Stimulated activated CD4-positive, alpha-beta T cell treated with anti-CD3 and anti-CD28 coated beads, Interleukin-4, amount 100 ng/mL, for 48 hours (primary cell): Measurements from ENCODE around the gene HOXB8.

Source experiments
- DNase-seq, 2 donors: peaks; one replicate each; pipeline ENCODE4 v3.0.0-alpha.2; 2020; ENCODE audit warnings: low read depth in 2 of 2

Gene HOXB8

DNA sequence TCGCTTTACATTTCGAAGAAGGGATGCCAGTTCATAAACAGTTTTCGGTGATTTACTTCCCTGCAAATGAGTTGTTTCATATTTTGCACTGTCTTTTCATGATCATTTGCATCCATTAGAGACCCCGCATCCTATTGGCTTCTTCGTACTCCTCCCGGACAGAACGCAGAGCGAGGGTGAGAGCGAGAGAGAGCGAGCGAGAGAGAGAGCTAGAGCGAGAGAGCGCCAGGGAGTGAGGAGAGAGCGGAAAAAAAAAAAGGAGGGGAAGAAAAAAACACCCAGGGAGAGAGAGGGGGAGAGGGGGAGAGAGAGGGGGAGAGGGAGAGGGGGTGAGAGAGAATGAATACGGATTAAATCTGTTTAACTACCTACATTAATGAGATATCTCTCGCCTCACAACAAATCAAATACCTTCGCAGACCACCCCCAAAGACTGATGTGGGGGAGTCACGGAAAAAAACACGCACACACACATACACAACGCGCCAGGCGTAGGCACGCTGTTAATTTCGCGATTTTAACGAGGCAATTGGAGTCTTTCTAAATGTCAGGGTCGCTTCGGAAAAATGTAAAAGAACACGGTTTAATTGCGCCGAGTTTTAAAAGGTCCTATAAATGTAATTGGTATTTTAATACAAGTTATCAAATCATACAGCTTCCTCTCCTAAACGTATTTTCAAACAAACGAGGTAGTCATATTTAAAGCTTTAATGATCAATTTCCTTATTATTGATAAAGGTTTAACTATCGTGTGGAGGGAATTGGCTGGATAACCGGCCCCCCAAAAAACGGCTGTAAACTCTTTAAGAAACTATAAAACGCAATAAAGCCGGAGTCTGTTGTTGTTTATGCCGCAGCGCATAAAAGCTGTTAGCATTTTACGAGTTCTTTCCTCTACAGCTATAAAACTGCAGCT is at the start of gene HOXB8:
TSS of gene HOXB8 (minus strand) at position 246 of the 916 bp plus-strand sequence. CDS start 588 bp downstream, outside the sequence.
- DNase-seq = no peak

DNA sequence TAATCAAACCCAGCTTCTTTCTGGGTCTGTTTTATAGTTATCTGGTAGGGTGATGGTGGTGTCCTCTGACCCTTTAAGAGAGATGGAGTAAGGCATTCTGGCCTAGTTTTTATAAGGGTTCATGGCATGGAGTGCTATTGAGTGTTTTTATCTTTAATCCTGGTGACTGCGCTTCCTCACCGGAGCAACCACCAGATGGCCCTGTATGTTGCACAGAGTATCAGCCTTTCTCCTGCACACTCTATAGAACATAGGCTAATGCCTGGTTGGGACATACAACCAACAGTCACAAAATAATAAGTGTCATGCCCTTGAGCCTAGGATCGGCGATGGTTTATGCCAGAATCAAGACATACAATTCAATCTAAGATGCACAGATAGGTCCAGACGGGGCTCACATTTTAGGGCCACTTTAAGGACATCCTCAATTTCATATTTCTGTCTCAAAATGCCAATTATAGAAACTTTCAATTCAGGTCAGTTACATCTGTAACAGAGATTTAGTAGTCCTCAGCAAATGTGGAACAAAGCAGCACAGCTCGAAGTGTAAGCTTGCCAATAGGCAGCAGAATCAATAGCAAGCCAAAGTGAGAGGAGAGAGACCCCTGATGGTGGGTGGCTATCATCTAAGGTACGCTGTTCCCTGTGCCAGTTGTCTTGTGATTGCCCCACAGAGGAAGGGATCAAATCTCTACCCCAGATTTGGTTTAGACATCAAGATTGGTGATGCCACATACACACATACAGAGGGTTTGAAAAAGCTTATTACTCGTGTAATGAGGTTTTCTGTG is 48.2 kb upstream of the HOXB8 start:
- DNase-seq = no peak

DNA sequence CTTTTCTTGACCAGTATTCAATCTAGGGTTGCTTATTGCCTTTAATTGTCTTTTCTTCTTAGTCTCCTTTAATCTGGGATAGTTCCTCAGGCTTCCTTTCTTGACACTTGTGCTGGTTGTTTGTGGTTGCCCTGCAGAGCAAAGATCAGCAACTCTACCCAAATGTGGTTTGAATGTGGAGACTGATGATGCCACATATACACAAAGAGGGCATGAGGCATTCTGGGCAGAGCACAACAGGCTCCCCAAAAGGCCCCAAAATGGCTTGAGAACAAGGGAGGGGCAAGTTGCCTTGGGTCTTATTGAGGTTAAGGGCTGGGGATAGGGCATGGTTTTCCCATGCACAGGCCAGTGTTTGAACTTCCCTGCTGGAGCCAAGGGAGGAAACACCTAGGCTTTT is 40.8 kb upstream of the HOXB8 start:
- DNase-seq = no peak

DNA sequence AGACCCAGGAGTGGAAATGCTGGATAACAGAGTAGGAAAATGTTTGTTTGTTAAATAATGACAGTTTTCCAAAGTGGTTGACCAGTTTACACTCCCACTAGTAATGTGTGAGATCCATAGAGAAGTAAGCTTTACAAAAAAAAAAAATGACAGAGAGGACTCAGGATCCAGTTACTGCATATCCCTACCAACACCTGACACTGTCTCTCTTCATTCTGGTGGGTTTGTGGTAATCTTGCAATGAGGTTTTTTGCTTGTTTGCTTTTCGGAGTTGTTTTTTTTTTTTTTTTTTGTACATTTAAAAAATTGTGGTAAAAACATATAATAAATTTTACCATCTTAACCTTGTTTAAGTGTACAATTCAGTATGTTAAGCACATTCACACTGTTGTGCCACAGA is 34.6 kb upstream of the HOXB8 start:
- DNase-seq = no peak

DNA sequence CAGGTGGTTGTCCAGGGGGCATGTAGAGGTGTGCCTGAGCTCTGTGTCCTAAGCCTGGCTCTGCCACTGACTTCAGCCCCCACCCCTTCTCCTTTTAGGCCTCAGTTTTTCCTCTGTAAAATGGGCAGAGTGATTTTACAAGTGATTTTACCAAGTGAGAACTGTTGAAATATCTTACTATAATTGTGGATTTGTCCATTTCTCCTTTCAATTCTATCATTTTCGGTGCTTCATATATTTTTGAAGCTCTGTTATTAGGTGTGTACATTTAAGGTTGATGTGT is 32.8 kb upstream of the HOXB8 start:
- no peak for DNase-seq

DNA sequence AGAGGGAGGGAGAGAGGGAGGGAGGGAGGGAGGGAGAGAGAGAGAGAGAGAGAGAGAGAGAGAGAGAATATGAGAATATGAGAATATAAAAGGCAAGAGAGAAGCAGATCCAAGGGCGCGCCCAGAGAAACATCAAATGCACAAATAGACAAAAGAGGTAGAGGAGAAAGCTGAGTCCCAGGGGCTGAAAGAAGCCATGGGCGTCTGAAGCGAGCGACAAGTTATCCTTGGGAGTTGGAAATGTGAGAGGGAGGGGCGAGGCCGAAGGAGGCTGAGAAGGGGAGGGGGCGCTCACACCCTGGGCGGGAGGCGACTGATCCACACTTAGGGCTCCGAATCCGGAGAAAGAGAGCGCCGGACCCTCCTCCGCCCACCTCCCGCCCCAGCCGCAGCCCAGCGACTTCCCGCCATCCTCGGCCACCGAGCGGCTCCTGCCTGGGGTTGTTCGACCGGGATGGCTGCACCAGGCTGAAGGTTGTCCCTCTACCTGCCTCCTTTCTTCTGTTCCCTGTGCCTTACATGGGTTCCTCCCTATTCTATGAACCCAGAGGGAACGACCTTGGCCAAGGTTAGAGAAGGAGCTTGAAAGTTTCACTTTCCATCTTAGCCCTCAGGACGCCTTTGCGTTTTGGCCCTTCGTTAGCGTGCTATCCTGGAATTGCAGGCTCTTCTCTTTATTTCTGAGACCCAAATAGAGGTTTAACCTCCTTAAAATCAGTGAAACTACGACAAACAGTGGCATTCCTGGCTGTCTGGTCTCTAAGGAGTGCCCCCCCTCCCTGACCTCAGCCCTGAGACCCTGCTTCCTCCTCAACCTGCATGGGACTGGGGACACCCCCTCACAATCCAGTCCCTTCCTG is 32.2 kb upstream of the HOXB8 start:
- DNase-seq = no peak

DNA sequence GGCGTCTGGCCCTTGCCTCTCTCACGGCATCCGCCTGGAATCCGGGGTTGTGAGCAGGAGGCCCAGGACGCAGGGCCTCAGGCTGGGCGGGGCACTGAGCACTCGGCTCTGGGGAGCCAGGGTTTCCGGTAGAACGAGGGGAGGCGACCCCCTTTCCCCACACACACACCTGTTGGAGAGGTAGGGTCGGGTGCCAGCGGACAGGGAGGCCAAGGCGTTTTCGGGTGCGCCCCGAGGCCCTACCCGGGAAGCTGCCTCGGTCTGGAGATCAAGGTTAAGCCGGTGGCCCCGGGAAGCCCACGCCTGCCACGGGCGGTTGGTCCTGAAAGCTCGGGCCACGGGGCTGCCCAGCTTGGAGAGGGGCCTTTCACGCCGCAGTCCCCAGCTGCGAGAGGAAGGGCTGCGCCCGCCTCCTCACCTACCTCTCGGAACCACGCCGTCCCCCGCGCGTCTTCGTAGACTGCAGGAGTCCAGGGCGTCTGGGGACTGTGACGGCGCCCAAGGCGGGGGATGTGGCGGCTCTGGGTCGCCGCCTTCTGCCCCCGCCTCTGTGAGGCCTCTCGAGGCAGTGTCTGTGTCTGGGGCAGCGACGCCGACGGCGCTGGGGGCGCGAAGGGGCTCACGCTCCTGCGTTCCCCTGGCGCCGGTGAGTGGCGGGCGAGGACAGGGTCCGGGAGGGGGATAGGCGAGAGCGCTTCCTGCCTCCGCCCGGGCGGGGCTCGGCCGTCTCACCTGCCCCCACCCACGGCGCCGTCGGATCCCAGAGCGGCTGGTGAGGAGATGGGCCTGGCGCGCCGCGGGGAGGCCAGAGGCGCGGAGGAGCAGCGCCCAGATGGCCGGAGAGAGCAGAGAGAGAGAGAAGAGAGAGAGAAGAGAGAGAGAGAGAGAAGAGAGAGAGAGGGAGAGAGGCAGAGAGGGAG is 31.4 kb upstream of the HOXB8 start:
- no peak for DNase-seq

DNA sequence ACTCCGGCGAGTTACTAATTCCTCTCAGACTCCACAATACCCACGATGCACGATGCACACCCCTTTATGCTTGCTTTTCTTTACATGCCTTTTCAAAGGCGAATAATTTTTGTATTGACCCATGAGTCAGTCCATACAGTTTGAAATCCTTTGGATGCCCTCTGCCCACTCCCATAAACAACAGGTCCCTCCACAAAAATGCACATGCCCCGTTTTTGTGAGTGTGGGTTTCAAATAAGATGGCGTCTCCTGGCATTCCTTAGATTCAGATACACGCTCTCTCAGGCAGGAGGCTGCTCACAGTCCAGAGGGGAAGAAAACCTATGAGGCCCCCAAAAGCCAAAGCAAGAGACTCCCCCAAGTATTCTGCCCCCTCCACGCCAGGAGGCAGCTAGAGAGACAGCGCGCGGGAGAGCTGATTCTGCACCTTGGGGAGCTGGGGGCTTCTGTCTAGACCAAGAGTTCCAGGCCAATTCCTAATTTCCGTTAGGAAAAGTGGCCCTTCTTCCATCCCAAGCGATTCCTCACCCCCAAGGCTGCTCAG is 30.6 kb upstream of the HOXB8 start:
- DNase-seq = no peak

DNA sequence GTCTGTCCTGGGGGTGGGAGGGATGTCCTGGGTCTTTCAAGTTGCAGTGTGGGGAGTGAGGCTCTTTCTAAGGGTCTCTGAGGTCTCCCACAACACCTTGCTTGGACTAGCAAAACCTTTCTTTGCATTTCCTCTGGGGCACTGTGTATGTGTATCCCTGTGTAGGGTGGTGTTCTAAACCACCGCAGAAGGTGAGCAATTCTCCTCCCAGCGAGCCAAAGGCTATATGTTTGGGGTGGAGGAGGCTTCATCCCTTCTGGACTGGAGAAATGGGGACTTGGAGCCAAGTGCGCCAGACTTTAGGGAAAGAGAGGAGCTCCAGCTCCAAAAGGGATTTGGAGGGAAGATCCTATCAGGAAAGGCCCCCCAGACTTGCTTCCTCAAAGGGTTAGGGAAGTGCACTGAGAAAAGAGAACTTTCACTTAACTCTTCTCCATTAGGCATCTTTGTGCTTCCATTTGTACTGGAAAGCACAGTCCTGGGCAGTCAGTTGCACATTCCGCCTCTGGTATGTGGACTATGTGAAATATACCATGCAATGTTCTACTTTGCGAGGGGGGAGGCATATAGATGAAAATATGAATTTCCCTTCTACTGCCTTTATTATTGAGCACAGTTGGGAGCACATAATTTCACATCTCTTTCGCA is 29.9 kb upstream of the HOXB8 start:
- DNase-seq = no peak

DNA sequence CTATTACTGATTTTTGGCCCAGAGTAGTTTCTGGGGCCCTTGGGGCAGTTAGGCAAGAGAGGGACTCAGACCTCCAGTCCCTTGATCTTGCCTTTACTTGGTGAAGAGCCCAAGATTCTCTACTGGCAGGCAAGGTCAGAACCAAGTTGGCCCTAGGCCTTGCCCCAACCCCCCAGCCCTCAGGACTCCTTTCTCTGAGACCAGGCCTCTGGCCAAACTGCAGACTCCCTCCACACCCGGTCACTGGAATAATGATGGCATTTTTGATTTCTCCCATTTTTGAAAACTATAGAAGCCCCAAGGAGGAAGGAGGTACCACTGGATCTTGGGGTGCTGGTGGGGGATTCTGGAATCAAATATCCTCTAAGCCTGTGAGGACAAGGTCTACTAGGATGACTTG is 29.1 kb upstream of the HOXB8 start:
- no peak for DNase-seq

DNA sequence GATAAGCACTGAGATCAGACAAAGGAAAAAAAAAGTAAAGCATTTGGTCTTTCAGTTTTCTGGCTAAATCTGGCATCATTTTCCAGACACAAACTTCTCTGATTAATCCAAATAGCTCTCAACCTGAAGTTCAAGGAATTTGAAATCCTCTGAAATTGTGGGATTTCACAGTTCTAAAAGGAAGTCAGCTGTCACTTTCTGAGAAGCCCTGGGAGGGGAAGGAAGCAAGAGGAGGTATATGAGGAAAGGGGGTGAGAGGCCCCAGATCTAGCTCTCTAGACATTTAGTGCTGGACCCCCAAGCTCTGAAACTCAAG is 28.6 kb upstream of the HOXB8 start:
- DNase-seq = no peak

DNA sequence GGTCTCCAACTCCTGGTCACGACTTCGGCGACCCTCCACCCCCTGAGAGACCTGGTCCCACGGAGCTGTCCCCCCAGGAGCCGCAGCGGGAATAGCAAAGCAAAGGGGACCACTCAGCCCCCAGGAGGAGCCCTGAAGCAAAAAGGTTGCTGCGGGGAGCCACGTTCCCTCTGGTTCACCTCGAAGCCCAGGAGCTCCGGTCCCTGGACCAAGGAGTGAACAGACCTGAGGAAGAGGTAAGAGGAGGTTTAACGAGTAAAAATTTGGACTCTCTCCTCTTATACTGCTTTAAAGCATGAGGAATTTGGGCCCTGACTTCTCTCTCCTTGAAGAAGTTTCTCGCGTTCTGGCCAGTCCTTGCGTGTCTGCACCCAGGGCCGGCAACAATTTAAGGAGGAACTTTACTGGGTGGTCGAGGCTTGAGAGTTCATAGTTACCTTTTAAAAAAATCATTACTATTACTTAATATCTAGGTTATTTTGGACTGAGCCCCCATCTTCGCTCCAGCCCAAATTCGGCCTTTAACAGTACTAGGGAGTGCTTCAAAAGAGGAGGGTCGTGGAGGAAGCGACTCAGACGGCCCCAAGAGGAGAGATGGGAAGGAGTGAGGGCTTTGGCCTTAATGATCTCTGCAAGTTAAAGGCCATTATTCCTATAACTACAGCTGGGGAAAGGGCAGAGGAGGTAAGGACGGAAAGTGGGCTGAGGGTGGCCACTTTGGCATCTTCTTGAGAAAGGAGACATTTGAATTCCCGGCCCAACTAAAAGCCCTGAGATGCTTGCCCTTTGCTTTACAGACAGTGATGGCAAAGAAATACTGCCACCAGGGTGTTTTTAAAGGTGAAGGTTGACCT is 28.0 kb upstream of the HOXB8 start:
- DNase-seq = no peak

DNA sequence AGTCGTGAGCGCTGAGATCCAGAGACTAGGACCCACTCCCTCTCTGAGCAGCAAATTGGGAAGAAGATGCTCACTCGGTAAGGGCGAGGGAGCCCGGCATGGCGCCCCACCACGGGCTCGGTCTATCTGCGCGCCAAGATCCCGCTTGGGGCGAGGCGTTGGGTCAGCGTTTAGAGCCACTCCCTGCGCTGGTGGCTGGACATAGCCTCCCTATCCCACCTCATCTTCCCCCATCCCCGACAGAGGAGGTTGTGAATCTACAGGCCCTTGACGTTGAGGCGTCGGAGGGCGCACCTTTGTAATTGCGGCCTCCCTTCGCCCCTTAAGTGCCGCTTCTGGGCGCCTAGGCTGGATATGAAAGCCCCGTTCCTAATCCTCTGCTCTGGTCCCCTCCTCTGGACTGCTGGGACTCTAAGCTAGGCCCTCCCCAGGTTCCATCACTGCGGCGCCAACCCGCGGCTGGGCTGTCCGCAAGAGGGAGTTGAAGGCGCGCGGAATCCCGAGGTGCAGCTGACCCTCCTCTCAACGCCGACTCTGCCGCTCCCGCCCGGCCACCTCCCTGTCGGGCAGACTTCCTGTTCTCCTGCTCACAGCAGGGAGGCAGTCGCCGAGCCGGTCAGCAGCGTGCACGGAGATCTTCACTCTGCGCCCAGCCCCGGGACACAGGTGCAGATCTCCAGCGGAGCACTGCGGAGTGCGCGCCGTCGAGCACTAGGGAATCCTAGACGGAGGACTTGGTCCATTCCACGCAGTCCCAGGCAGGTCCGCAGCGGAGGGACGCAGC is 27.2 kb upstream of the HOXB8 start:
- DNase-seq = no peak

DNA sequence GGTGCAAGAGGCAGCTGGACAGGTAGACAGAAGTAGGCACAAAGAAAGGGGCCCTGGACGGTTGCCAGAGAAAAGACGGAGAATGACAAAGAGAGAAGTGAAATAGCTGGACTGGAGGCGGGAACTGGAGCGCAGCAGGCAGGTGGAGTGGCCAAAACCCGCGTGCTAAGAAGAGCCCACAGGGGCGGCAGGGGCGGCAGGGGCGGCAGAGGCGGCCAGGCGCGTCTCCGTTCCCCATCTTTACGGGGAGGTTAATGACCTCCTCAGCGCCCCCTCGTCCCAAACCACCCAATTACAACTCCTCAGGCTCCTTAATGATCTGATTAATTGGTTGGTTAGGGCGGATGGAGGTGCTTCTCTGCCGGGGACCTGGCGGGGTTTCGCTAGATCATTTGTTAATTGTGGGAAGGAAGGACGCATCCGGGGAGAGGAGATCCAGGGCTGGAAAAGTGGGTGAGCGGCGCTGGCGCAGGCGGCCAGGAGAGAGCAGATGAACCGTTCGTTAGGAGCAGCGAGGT is 26.5 kb upstream of the HOXB8 start:
- no peak for DNase-seq

DNA sequence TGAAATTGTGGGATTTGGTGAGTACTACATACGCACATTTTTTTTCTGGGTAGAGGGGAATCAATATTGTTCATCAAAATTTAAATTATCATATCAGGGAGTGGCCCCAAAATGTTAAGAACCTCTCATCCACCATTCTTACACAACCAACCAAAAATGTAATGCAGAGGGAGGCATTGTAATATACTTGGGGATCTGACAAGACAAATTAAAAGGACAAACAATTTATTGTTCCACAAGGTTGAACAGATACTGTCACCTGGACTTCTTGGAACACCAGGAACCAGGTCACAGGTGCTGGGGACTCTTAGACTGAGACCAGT is 25.7 kb upstream of the HOXB8 start:
- no peak for DNase-seq

DNA sequence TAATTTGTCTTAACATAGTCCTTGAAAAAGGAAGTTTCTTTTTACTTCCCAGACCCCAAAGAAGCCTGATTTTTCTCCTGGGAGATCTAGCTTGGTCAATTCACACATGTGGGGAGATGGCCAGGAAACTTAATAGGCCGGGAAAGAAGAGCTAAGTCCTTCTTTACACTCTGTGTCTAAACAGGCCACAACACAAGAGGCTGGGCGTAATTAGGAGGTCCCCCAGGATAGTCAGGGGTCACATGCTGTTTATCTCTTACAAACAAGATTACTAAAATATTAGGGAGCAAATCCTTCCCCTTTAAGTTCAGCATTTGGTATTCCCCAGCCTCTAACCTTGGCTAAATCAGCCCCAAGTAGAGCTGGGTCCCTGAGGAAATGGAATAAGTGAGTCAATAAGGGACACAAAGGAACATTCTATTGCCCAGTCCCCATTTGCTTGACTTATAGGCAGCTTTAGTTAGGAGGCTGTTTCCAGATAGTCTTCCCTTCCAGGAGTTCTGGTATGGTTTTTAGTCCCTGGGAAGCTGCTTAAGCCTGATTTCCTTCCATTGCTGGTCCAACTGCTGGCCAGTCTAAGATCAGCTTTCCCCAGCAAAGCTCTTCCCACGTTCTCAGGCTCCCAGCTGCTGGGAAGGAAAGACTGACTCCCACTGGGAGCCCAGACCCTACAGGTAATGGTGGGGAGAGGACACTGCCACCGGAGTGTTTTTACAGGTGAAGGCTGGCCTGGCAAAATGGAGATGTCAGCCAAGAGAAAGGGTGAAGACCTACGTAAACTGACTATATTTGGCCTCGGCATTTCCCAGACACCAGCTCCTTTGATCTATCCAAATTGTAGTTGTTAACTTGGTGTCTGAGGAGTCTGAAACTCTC is 25.1 kb upstream of the HOXB8 start:
- DNase-seq = no peak

DNA sequence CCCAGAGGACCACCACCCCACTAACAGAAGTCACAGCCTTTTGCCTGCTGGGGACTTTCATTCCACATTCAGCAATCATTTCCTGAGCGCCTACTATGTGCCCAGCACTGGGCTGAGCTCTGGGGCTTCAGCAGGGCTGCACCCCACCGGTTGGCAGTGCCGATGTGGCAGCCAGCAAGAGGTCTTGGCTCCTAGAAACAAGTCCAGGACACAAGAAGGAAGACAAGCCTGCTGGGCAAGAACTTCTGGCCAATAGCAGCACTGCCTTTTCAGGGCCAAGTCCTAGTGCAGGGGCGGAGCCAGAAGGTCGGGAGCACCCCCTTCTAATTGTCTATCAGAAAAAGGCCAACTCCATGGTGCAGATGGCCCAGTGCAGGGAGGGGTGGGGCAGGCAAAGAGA is 24.0 kb upstream of the HOXB8 start:
- DNase-seq = no peak
